ENCODE results near the gene ACOX1.

GRCh38 chr17:75898065-75898464 is 80.9 kb downstream of the ACOX1 start:
- TF ChIP-seq CTCF (IDR thresholded peaks at IDR 0.05; ENCODE audit: low read depth, low read length, poor library complexity, severe bottlenecking) = no peak
- TF ChIP-seq EZH2phosphoT487 (IDR thresholded peaks at IDR 0.05; ENCODE audit: borderline replicate concordance, low read length) = no peak
